SU-DHL-6 (cell line): Measurements from ENCODE around the gene TMEM18.

Experiments
- H2AFZ ChIP-seq: fragments of 200-600 bp; sonication (generic); 2 replicates; pipeline ENCODE4 v1.6.1; 2014; ENCODE audit warnings: low read depth, mild to moderate bottlenecking, moderate library complexity, mixed read lengths, antibody characterized with exemption, low read length; ENCODE audit not compliant: severe bottlenecking
- H3F3A ChIP-seq: fragments of 200-600 bp; shearing (Covaris generic); 2 replicates; pipeline ENCODE4 v1.6.0; 2016; ENCODE audit warnings: antibody characterized with exemption, mild to moderate bottlenecking; ENCODE audit not compliant: insufficient read depth
- H3K27ac ChIP-seq: fragments of 200-600 bp; sonication (generic); 2 replicates; pipeline ENCODE4 v1.5.1; 2016; ENCODE audit warnings: low read depth, mild to moderate bottlenecking, low read length, moderate library complexity, mixed read lengths
- H3K27me3 ChIP-seq: fragments of 200-600 bp; sonication (generic), shearing (Covaris generic); 2 replicates; pipeline ENCODE4 v1.6.0; 2014; ENCODE audit warnings: mild to moderate bottlenecking, low read length
- H3K36me3 ChIP-seq: fragments of 200-600 bp; sonication (generic); 2 replicates; pipeline ENCODE4 v1.6.1; 2014; ENCODE audit warnings: mild to moderate bottlenecking, low read length, mixed read lengths
- H3K4me2 ChIP-seq: fragments of 300-600, 200-600 bp; shearing (Covaris generic), sonication (generic); 2 replicates; pipeline ENCODE4 v1.6.0; 2014; ENCODE audit warnings: low read length, low read depth, mild to moderate bottlenecking; ENCODE audit not compliant: poor library complexity, severe bottlenecking
- H3K4me3 ChIP-seq: fragments of 200-600 bp; sonication (generic); 2 replicates; pipeline ENCODE4 v1.5.1; 2014; ENCODE audit warnings: antibody characterized with exemption, low read length, mild to moderate bottlenecking, mixed read lengths; ENCODE audit not compliant: insufficient read depth, poor library complexity, severe bottlenecking
- H3K79me2 ChIP-seq: fragments of 200-600 bp; sonication (generic); 2 replicates; pipeline ENCODE4 v1.6.1; 2014; ENCODE audit warnings: mild to moderate bottlenecking, low read length, moderate library complexity; ENCODE audit not compliant: insufficient read depth
- H3K9ac ChIP-seq: fragments of 200-600 bp; sonication (generic); 2 replicates; pipeline ENCODE4 v1.7.0; 2014; ENCODE audit warnings: mild to moderate bottlenecking, low read length
- H3K9me2 ChIP-seq: fragments of 200-600 bp; sonication (generic); replicated peaks from 2 replicates; pipeline ENCODE4 v1.6.1; 2014; ENCODE audit warnings: low read length; ENCODE audit not compliant: insufficient read depth
- H3K9me3 ChIP-seq: fragments of 200-600 bp; sonication (generic); 2 replicates; pipeline ENCODE4 v1.6.1; 2014; ENCODE audit warnings: low read length, mixed read lengths; ENCODE audit not compliant: insufficient read depth
- H4K20me1 ChIP-seq: fragments of 200-600 bp; sonication (generic); 2 replicates; pipeline ENCODE4 v1.6.1; 2014; ENCODE audit warnings: low read depth, mild to moderate bottlenecking, antibody characterized with exemption, low read length, moderate library complexity, mixed read lengths
- CTCF ChIP-seq: fragments of 200-600 bp; sonication (generic); IDR thresholded peaks from one replicate; pipeline ENCODE4 v1.5.1; 2017; ENCODE audit warnings: antibody characterized with exemption, mild to moderate bottlenecking, low read length, moderate library complexity; ENCODE audit not compliant: insufficient read depth, poor library complexity, severe bottlenecking
- EZH2phosphoT487 ChIP-seq: fragments of 200-600 bp; sonication (generic), shearing (Covaris generic); conservative IDR thresholded peaks from 2 replicates; pipeline ENCODE4 v1.6.1; 2018; ENCODE audit warnings: mild to moderate bottlenecking, antibody characterized with exemption, low read length, moderate library complexity, mixed read lengths

Gene TMEM18

GRCh38 chr2:723761-724160 is 46.6 kb upstream of the TMEM18 start:
- H3K4me3 ChIP-seq = no peak overlapping the region
- H4K20me1 ChIP-seq = no peaks in the 10 kb centered on the region
- no peaks in the 10 kb centered on the region for H3K9me3 ChIP-seq
- H3K36me3 ChIP-seq = no peaks in the 10 kb centered on the region
- H2AFZ ChIP-seq = no peak overlapping the region
- H3K9ac ChIP-seq = no peak overlapping the region
- no peak overlapping the region for H3K27ac ChIP-seq
- H3K79me2 ChIP-seq = no peaks in the 10 kb centered on the region
- H3K27me3 ChIP-seq = no peaks in the 10 kb centered on the region
- no peaks in the 10 kb centered on the region for H3K9me2 ChIP-seq
- TF ChIP-seq CTCF = no peak
- TF ChIP-seq EZH2phosphoT487 = no peak
- H3F3A ChIP-seq = no peaks in the 10 kb centered on the region
- no peak overlapping the region for H3K4me2 ChIP-seq

DNA sequence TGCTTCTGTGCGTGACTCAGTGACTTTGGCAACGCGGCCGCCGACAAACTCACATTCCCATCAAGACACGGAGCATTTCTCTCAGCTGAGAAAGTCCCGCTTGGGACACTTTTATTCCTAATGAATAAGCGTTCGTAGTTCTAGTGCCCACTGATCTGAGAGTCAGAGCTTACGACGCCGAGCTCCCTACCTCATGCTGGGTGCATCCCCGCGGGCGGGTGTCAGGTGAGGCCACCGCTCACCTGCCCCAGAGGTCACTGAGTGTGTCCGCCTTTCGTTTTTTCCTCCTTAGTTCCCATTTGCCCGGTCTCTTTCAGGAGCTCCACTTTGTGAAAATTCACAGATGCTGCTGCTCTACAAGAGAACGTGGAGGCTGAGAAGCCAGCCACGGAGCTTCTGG is 43.6 kb upstream of the TMEM18 start:
- TF ChIP-seq EZH2phosphoT487 (no peak), CTCF (no peak)
- H3K27ac ChIP-seq = no peak overlapping the region
- H3K9me3 ChIP-seq = no peaks in the 10 kb centered on the region
- no peaks in the 10 kb centered on the region for H3K79me2 ChIP-seq
- no peaks in the 10 kb centered on the region for H3F3A ChIP-seq
- no peak overlapping the region for H3K9ac ChIP-seq
- H4K20me1 ChIP-seq = no peaks in the 10 kb centered on the region
- H2AFZ ChIP-seq = no peak overlapping the region
- H3K27me3 ChIP-seq = no peaks in the 10 kb centered on the region
- no peak overlapping the region for H3K4me2 ChIP-seq
- no peaks in the 10 kb centered on the region for H3K36me3 ChIP-seq
- H3K4me3 ChIP-seq = no peak overlapping the region
- no peaks in the 10 kb centered on the region for H3K9me2 ChIP-seq

- no peaks in the 10 kb centered on the region for H3K9me3 ChIP-seq
Measured at GRCh38 chr2:719734-720133, 42.5 kb upstream of the TMEM18 start.

More at GRCh38 chr2:719734-720133, 42.5 kb upstream of the TMEM18 start:
- Histone ChIP-seq H3K4me2 (no peak overlapping the region), H3K27me3 (no peaks in the 10 kb centered on the region), H2AFZ (no peak overlapping the region), H3K79me2 (no peaks in the 10 kb centered on the region), H3F3A (no peaks in the 10 kb centered on the region), H4K20me1 (no peaks in the 10 kb centered on the region), H3K27ac (no peak overlapping the region), H3K9ac (no peak overlapping the region), H3K36me3 (no peaks in the 10 kb centered on the region), H3K9me2 (no peaks in the 10 kb centered on the region), H3K4me3 (no peak overlapping the region)
- TF ChIP-seq CTCF (no peak), EZH2phosphoT487 (no peak)
